Osteoblast (primary cell): Measurements from ENCODE around the gene AKAP8. TPM values are rescaled to one million over a fixed set of nuclear protein-coding genes. Genes with fewer than 3 reads are reported as not detected.
"Not testable (repeated sequence)": the region's sequence is repeated elsewhere in the genome, so short reads cannot be mapped to it uniquely, and the experiment has no call there.

Source experiments
- DNase-seq: peaks from one replicate; pipeline ENCODE4 v3.0.0; 2011; ENCODE audit warnings: low spot score, mixed read lengths; ENCODE audit not compliant: insufficient read length; ENCODE audit errors: missing footprints
- H2AFZ ChIP-seq: 2 replicates; pipeline ENCODE4 v1.6.0; 2011; ENCODE audit warnings: mild to moderate bottlenecking, low read length
- H3K27ac ChIP-seq: 2 replicates; pipeline ENCODE4 v1.5.1; 2011; ENCODE audit warnings: mild to moderate bottlenecking, low read depth, low read length, moderate library complexity
- H3K27me3 ChIP-seq: 2 replicates; pipeline ENCODE4 v1.6.0; 2012; ENCODE audit warnings: mild to moderate bottlenecking, control low read depth, inconsistent platforms, low read length, moderate library complexity; ENCODE audit not compliant: insufficient read depth
- H3K36me3 ChIP-seq: 2 replicates; pipeline ENCODE4 v1.5.1; 2011; ENCODE audit warnings: mild to moderate bottlenecking, low read length, control low read depth, moderate library complexity; ENCODE audit not compliant: insufficient read depth
- H3K4me1 ChIP-seq: 2 replicates; pipeline ENCODE4 v1.5.1; 2011; ENCODE audit warnings: mild to moderate bottlenecking, low read length, control low read depth, moderate library complexity; ENCODE audit not compliant: insufficient read depth
- H3K4me2 ChIP-seq: 2 replicates; pipeline ENCODE4 v1.6.0; 2011; ENCODE audit warnings: mild to moderate bottlenecking, low read length; ENCODE audit not compliant: insufficient read depth
- H3K4me3 ChIP-seq: fragments of 200-600 bp; sonication (generic); 3 replicates; pipeline ENCODE4 v1.5.1; 2012; ENCODE audit warnings: mild to moderate bottlenecking, low read length, inconsistent platforms; ENCODE audit not compliant: insufficient read depth
- H3K79me2 ChIP-seq: 2 replicates; pipeline ENCODE4 v1.6.0; 2012; ENCODE audit warnings: mild to moderate bottlenecking, low read length, control low read depth, inconsistent platforms; ENCODE audit not compliant: insufficient read depth
- H3K9me3 ChIP-seq: 2 replicates; pipeline ENCODE4 v1.5.1; 2011; ENCODE audit warnings: low read depth, low read length, control low read depth
- H4K20me1 ChIP-seq: 2 replicates; pipeline ENCODE4 v1.6.0; 2012; ENCODE audit warnings: mild to moderate bottlenecking, low read length, control low read depth; ENCODE audit not compliant: insufficient read depth
- total RNA-seq: library from RNA; depleted of rRNA; stranded (reverse); fragments of >200 nt; gene quantifications from 2 replicates; pipeline ENCODE4 v1.2.3, GENCODE V29; 2012
- TF ChIP-seq, protein P1 (sequence below): IDR thresholded peaks from 2 replicates; pipeline ENCODE4 v1.5.1; 2011; ENCODE audit warnings: mild to moderate bottlenecking, low read depth, low read length, moderate library complexity; ENCODE audit errors: extremely low read depth

The AKAP8 gene
- total RNA-seq, 1 donor: 18.1 TPM

DNA sequence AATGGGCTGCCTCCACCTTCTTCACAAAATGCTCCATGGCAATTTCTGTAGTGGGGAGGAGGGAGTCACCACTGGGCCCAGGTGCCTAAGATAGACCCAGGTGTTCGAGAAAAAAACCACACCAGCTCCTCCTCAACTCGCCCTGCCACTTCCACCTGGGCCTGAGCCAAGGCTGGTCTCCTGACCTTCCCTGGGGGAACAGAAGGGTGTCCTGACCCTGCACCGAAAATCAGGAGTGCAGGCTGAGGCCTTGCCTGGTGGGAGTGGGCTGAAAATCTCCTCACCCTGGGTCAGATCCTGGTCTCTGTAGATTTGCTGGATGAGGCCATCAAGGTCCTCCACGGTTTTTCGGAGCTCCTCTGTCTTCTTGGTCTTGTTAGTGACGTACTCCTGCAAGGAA, 17.6 kb upstream of the AKAP8 start:
- Histone ChIP-seq H3K36me3 (peaks cover 62% of the 10 kb centered on the region), H4K20me1 (peaks cover 48% of the 10 kb centered on the region), H3K4me3 (no peak overlapping the region), H3K79me2 (peaks cover 70% of the 10 kb centered on the region), H3K4me1 (no peaks in the 10 kb centered on the region), H3K4me2 (no peak overlapping the region), H3K27ac (no peak overlapping the region), H3K9me3 (no peaks in the 10 kb centered on the region), H3K27me3 (no peaks in the 10 kb centered on the region), H2AFZ (no peak overlapping the region)
- DNase-seq: peak; percentile 38
- TF ChIP-seq, protein P1, sequence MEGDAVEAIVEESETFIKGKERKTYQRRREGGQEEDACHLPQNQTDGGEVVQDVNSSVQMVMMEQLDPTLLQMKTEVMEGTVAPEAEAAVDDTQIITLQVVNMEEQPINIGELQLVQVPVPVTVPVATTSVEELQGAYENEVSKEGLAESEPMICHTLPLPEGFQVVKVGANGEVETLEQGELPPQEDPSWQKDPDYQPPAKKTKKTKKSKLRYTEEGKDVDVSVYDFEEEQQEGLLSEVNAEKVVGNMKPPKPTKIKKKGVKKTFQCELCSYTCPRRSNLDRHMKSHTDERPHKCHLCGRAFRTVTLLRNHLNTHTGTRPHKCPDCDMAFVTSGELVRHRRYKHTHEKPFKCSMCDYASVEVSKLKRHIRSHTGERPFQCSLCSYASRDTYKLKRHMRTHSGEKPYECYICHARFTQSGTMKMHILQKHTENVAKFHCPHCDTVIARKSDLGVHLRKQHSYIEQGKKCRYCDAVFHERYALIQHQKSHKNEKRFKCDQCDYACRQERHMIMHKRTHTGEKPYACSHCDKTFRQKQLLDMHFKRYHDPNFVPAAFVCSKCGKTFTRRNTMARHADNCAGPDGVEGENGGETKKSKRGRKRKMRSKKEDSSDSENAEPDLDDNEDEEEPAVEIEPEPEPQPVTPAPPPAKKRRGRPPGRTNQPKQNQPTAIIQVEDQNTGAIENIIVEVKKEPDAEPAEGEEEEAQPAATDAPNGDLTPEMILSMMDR: no peak

DNA sequence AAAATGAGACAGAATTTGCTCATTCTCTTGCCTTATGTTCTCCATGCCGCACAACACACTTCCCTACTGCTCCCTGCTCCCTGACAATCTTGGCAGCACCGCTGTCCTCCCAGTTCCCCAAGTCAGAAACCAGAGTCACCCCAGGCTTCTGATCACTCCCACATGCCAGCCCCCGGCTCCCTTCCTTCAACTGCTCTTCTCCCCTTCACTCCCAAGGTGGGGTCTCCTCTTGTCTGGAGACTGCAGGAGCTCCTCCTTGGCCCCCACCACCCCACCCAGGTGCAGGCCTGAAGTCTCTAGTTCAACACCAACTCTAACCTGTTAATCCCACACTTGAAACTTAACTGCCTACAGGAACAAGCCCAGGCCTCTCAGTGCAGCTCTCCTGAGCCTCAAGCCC, 16.8 kb upstream of the AKAP8 start:
- H3K4me1 ChIP-seq: no peaks in the 10 kb centered on the region
- H3K4me3 ChIP-seq: no peak overlapping the region
- TF ChIP-seq, protein P1: no peak
- DNase-seq: no peak
- H3K79me2 ChIP-seq: peaks cover 66% of the 10 kb centered on the region
- H4K20me1 ChIP-seq: peaks cover 40% of the 10 kb centered on the region
- no peaks in the 10 kb centered on the region for H3K9me3 ChIP-seq
- no peak overlapping the region for H3K4me2 ChIP-seq
- H3K27me3 ChIP-seq: no peaks in the 10 kb centered on the region
- H2AFZ ChIP-seq: no peak overlapping the region
- no peak overlapping the region for H3K27ac ChIP-seq
- peaks cover 68% of the 10 kb centered on the region for H3K36me3 ChIP-seq

DNA sequence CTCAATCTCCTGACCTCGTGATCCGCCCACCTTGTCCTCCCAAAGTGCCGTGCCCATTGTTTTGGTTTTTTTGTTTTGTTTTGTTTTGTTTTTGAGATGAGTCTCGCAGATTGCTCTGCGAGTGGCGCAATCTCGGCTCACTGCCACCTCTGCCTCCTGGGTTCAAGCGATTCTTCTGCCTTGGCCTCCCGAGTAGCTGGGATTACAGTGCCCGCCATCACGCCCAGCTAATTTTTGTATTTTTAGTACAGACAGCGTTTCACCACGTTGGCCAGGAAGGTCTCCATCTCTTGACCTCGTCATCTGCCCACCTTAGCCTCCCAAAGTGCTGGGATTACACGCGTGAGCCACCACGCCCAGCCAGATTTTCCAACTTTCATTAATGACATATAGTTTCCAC, 15.7 kb upstream of the AKAP8 start:
- H3K27me3 ChIP-seq, DNase-seq, H3K4me3 ChIP-seq, H2AFZ ChIP-seq, H3K27ac ChIP-seq, H3K4me2 ChIP-seq, H3K9me3 ChIP-seq, H3K4me1 ChIP-seq: not testable (repeated sequence)
- H3K36me3 ChIP-seq: peaks cover 68% of the 10 kb centered on the region
- peaks cover 62% of the 10 kb centered on the region for H3K79me2 ChIP-seq
- peaks cover 29% of the 10 kb centered on the region for H4K20me1 ChIP-seq

DNA sequence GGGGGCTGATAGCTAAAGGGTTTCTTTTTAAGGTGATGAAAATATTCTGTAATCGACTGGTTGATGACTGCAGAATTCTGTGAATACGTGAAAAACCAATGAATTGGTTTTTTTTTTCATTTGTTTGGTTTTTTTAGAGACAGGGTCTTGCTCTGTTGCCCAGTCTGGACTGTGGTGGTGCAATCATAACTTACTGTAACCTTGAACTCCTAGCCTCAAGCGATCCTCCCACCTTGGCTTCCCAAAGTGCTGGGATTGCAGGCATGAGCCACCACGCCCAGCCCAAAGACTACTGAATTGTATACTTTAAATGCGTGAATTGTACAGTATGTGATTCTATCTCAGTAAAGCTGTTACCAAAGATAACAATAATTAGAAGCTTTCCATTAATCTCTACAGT, 14.8 kb upstream of the AKAP8 start:
- no peak overlapping the region for H2AFZ ChIP-seq
- H4K20me1 ChIP-seq: peaks cover 25% of the 10 kb centered on the region
- no peak overlapping the region for H3K27ac ChIP-seq
- TF ChIP-seq, protein P1: no peak
- H3K4me3 ChIP-seq: no peak overlapping the region
- no peak overlapping the region for H3K4me2 ChIP-seq
- H3K36me3 ChIP-seq: peaks cover 65% of the 10 kb centered on the region
- H3K9me3 ChIP-seq: no peaks in the 10 kb centered on the region
- H3K79me2 ChIP-seq: peaks cover 62% of the 10 kb centered on the region
- DNase-seq: no peak
- H3K4me1 ChIP-seq: no peaks in the 10 kb centered on the region
- H3K27me3 ChIP-seq: no peaks in the 10 kb centered on the region
